MM.1S (cell line): ENCODE data around the gene RNF2.

Experiments used
- DNase-seq: peaks from one replicate; pipeline ENCODE4 v3.0.0-alpha.2; 2015
- H2AFZ ChIP-seq: fragments of 300-600 bp; sonication (generic); 2 replicates; pipeline ENCODE4 v1.6.0; 2016; ENCODE audit warnings: antibody characterized with exemption, low read length
- H3F3A ChIP-seq: fragments of 300-600 bp; sonication (generic); 2 replicates; pipeline ENCODE4 v1.6.1; 2016; ENCODE audit warnings: mild to moderate bottlenecking, antibody characterized with exemption, low read length, moderate library complexity, mixed read lengths; ENCODE audit not compliant: insufficient read depth
- H3K27ac ChIP-seq: fragments of 300-600 bp; sonication (generic); 2 replicates; pipeline ENCODE4 v1.5.1; 2016; ENCODE audit warnings: mild to moderate bottlenecking, low read length
- H3K27me3 ChIP-seq: fragments of 300-600 bp; sonication (generic); replicated peaks from 2 replicates; pipeline ENCODE4 v1.6.0; 2016; ENCODE audit warnings: low read length; ENCODE audit not compliant: insufficient read depth
- H3K36me3 ChIP-seq: fragments of 300-600 bp; sonication (generic); replicated peaks from 2 replicates; pipeline ENCODE4 v1.6.1; 2016; ENCODE audit warnings: mild to moderate bottlenecking, low read length, mixed read lengths; ENCODE audit not compliant: insufficient read depth
- H3K4me1 ChIP-seq: fragments of 300-600 bp; sonication (generic); 2 replicates; pipeline ENCODE4 v1.6.1; 2016; ENCODE audit warnings: low read length, mixed read lengths
- H3K4me2 ChIP-seq: fragments of 300-600 bp; sonication (generic); 2 replicates; pipeline ENCODE4 v1.6.0; 2016; ENCODE audit warnings: low read depth, low read length
- H3K4me3 ChIP-seq: fragments of 300-600 bp; sonication (generic); 2 replicates; pipeline ENCODE4 v1.5.1; 2016; ENCODE audit warnings: low read length, mixed read lengths
- H3K79me2 ChIP-seq: fragments of 300-600 bp; sonication (generic); 2 replicates; pipeline ENCODE4 v1.6.1; 2016; ENCODE audit warnings: mixed run types, low read length, mixed read lengths
- H3K9ac ChIP-seq: fragments of 300-600 bp; sonication (generic); 2 replicates; pipeline ENCODE4 v1.6.1; 2016; ENCODE audit warnings: low read length, mixed read lengths
- H3K9me2 ChIP-seq: fragments of 300-600 bp; sonication (generic); replicated peaks from 2 replicates; pipeline ENCODE4 v1.6.1; 2016; ENCODE audit warnings: mild to moderate bottlenecking, low read length, mixed read lengths; ENCODE audit not compliant: insufficient read depth
- H3K9me3 ChIP-seq: fragments of 300-600 bp; sonication (generic); replicated peaks from 2 replicates; pipeline ENCODE4 v1.6.1; 2016; ENCODE audit warnings: mild to moderate bottlenecking, low read length, mixed read lengths; ENCODE audit not compliant: insufficient read depth
- H4K20me1 ChIP-seq: fragments of 300-600 bp; sonication (generic); 2 replicates; pipeline ENCODE4 v1.6.1; 2016; ENCODE audit warnings: mild to moderate bottlenecking, low read length, moderate library complexity, mixed read lengths; ENCODE audit not compliant: insufficient read depth
- CTCF ChIP-seq: fragments of 300-600 bp; sonication (generic); IDR thresholded peaks from 2 replicates; pipeline ENCODE4 v1.5.1; 2016; ENCODE audit warnings: antibody characterized with exemption, low read length, mixed read lengths
- EZH2 ChIP-seq: fragments of 300-600 bp; sonication (generic); optimal IDR thresholded peaks from 2 replicates; pipeline ENCODE3; 2017; ENCODE audit warnings: low read depth, mild to moderate bottlenecking, antibody characterized with exemption, low read length, mixed read lengths
- EZH2phosphoT487 ChIP-seq: fragments of 300-600 bp; sonication (generic); IDR thresholded peaks from 2 replicates; pipeline ENCODE4 v1.6.1; 2018; ENCODE audit warnings: antibody characterized with exemption, low read length

RNF2 gene

GRCh38 chr1:185010361-185010760 is 35.0 kb upstream of the RNF2 start:
- H3K36me3 ChIP-seq = no peaks in the 10 kb centered on the region
- H3K4me1 ChIP-seq = no peaks in the 10 kb centered on the region
- H3F3A ChIP-seq = no peaks in the 10 kb centered on the region
- no peak overlapping the region for H3K4me3 ChIP-seq
- no peak overlapping the region for H3K9ac ChIP-seq
- no peak overlapping the region for H3K27ac ChIP-seq
- TF ChIP-seq EZH2 (no peak), CTCF (no peak)
- H4K20me1 ChIP-seq = no peaks in the 10 kb centered on the region
- no peaks in the 10 kb centered on the region for H3K9me2 ChIP-seq
- no peak for DNase-seq
- H2AFZ ChIP-seq = no peak overlapping the region
- no peaks in the 10 kb centered on the region for H3K79me2 ChIP-seq
- no peak overlapping the region for H3K4me2 ChIP-seq
- H3K9me3 ChIP-seq = no peaks in the 10 kb centered on the region
- H3K27me3 ChIP-seq = no peaks in the 10 kb centered on the region

GRCh38 chr1:185014941-185015340 is 30.4 kb upstream of the RNF2 start:
- TF ChIP-seq CTCF (no peak), EZH2 (no peak), EZH2phosphoT487 (no peak)
- no peak overlapping the region for H3K9ac ChIP-seq
- H3K4me1 ChIP-seq = no peaks in the 10 kb centered on the region
- no peaks in the 10 kb centered on the region for H3K9me2 ChIP-seq
- H3F3A ChIP-seq = no peaks in the 10 kb centered on the region
- H3K79me2 ChIP-seq = no peaks in the 10 kb centered on the region
- H3K4me2 ChIP-seq = no peak overlapping the region
- H3K27me3 ChIP-seq = no peaks in the 10 kb centered on the region
- H2AFZ ChIP-seq = no peak overlapping the region
- no peak overlapping the region for H3K27ac ChIP-seq
- no peak overlapping the region for H3K4me3 ChIP-seq
- H3K9me3 ChIP-seq = no peaks in the 10 kb centered on the region
- H4K20me1 ChIP-seq = no peaks in the 10 kb centered on the region
- no peaks in the 10 kb centered on the region for H3K36me3 ChIP-seq
- no peak for DNase-seq

GRCh38 chr1:185015631-185016030 is 29.7 kb upstream of the RNF2 start:
- no peak for TF ChIP-seq CTCF
- TF ChIP-seq EZH2 = no peak
- no peak for TF ChIP-seq EZH2phosphoT487
- Histone ChIP-seq H3K9ac (no peak overlapping the region), H3K4me2 (no peak overlapping the region), H3K36me3 (no peaks in the 10 kb centered on the region), H3K27ac (no peak overlapping the region), H3F3A (no peaks in the 10 kb centered on the region), H3K4me1 (no peaks in the 10 kb centered on the region), H3K27me3 (no peaks in the 10 kb centered on the region), H3K9me3 (no peaks in the 10 kb centered on the region), H3K79me2 (no peaks in the 10 kb centered on the region), H3K4me3 (no peak overlapping the region), H4K20me1 (no peaks in the 10 kb centered on the region), H3K9me2 (no peaks in the 10 kb centered on the region), H2AFZ (no peak overlapping the region)
- DNase-seq = no peak

GRCh38 chr1:185016880-185017279 is 28.5 kb upstream of the RNF2 start:
- H3K9ac ChIP-seq = no peak overlapping the region
- no peaks in the 10 kb centered on the region for H3K4me1 ChIP-seq
- H3K4me3 ChIP-seq = no peak overlapping the region
- H3K36me3 ChIP-seq = no peaks in the 10 kb centered on the region
- H4K20me1 ChIP-seq = no peaks in the 10 kb centered on the region
- H3K27ac ChIP-seq = no peak overlapping the region
- no peaks in the 10 kb centered on the region for H3K27me3 ChIP-seq
- no peak for DNase-seq
- no peaks in the 10 kb centered on the region for H3F3A ChIP-seq
- H2AFZ ChIP-seq = no peak overlapping the region
- H3K79me2 ChIP-seq = no peaks in the 10 kb centered on the region
- no peak overlapping the region for H3K4me2 ChIP-seq
- H3K9me3 ChIP-seq = no peaks in the 10 kb centered on the region
- H3K9me2 ChIP-seq = no peaks in the 10 kb centered on the region
- TF ChIP-seq EZH2phosphoT487 (no peak), EZH2 (no peak), CTCF (no peak)
